Thyroid gland (tissue), 4 donors: Measurements from ENCODE around the gene CCDC24.

Source experiments
- POLR2A ChIP-seq, 2 donors: fragments of 450-650 bp; IDR thresholded peaks; one replicate each; pipeline ENCODE4 v1.6.1; 2017; ENCODE audit warnings: antibody characterized with exemption in 2 of 2, mild to moderate bottlenecking in 2 of 2, moderate library complexity in 1 of 2
- TF ChIP-seq, protein P1 (sequence below), 6 experiments: fragments of 200-600 bp in 3 of 6; fragments of 450-650 bp in 3 of 6; sonication (generic) in 3 of 6; IDR thresholded peaks; one replicate each; pipeline ENCODE4 v1.5.1; 2016 to 2019; ENCODE audit warnings: antibody characterized with exemption in 6 of 6, mild to moderate bottlenecking in 2 of 6, inconsistent platforms in 1 of 6, moderate library complexity in 1 of 6

DNA sequence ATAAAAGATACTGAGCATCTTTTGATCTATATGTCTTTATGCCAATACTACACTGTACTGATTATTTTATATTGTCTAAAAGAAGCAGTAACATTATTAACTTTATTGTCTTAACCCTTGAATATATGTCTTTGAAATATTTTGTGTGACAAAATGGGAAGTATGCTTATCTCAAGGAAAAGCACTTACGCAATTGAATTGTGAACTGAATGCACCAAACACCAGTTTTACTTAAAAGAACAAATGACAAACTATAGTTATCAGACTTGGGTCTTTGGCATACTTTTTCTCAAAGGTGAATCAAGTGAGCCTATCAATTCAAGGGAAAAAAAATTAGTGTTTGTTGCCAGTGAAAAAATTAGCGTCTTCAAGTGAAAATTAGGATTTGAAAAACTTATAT, 49.0 kb downstream of the CCDC24 start:
- TF ChIP-seq, protein P1, sequence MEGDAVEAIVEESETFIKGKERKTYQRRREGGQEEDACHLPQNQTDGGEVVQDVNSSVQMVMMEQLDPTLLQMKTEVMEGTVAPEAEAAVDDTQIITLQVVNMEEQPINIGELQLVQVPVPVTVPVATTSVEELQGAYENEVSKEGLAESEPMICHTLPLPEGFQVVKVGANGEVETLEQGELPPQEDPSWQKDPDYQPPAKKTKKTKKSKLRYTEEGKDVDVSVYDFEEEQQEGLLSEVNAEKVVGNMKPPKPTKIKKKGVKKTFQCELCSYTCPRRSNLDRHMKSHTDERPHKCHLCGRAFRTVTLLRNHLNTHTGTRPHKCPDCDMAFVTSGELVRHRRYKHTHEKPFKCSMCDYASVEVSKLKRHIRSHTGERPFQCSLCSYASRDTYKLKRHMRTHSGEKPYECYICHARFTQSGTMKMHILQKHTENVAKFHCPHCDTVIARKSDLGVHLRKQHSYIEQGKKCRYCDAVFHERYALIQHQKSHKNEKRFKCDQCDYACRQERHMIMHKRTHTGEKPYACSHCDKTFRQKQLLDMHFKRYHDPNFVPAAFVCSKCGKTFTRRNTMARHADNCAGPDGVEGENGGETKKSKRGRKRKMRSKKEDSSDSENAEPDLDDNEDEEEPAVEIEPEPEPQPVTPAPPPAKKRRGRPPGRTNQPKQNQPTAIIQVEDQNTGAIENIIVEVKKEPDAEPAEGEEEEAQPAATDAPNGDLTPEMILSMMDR (IDR thresholded peaks at IDR 0.05), result no peak
- no peak for TF ChIP-seq POLR2A (IDR thresholded peaks at IDR 0.05)
